ENCODE data around the gene MARCKSL1.

Gene MARCKSL1

GRCh38 chr1:32341186-32341757 lies 5.2 kb upstream of the MARCKSL1 start:
- Histone ChIP-seq H3K4me3 (ENCODE audit: insufficient read depth, low read depth, low read length) (no peak overlapping the region), H3K27me3 (ENCODE audit: control insufficient read depth, insufficient read depth, low read length, poor library complexity, severe bottlenecking) (no peaks in the 10 kb centered on the region), H3K9me3 (ENCODE audit: control insufficient read depth, low read length) (no peaks in the 10 kb centered on the region), H3K36me3 (ENCODE audit: control insufficient read depth, insufficient read depth, low read length) (no peaks in the 10 kb centered on the region), H3K4me1 (ENCODE audit: control insufficient read depth, insufficient read depth, low read length) (peaks cover 26% of the 10 kb centered on the region), H3K27ac (ENCODE audit: insufficient read depth, low read depth, low read length, poor library complexity, severe bottlenecking) (no peak overlapping the region)
- 89 to 92% methylated on average over 11 of the region's 11 CpGs for WGBS, 2 experiments

GRCh38 chr1:32339363-32339978 lies 3.4 kb upstream of the MARCKSL1 start:
- 88 to 93% methylated on average over 5 of the region's 5 CpGs for WGBS, 2 experiments

DNA sequence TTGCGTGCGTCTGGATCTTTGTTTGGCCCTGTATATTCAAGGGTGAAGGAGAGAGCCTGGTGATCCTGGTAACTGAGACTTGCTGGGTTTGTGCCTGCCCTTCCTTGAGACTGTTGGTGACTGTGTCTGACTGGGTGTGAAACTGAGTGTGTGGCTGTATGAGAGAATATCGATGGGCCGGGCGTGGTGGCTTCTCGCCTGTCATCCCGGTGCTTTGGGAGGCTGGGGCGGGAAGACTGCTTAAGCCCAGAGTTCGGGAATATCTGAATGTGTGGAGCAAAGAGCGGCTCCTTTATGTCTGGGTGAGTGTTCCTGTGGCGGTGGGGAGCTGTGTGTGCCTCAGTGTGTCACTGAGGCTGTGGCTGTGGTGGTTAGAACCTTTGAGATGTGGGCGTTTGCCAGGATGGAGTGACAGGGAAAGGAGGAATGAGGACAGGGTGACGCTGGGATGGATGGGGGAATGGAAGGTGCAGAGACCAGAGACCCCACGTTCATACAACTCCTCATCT lies 2.7 kb upstream of the MARCKSL1 start:
- H3K4me3 ChIP-seq (ENCODE audit: insufficient read depth, low read depth, low read length) = no peak overlapping the region
- H3K27me3 ChIP-seq (ENCODE audit: control insufficient read depth, insufficient read depth, low read length, poor library complexity, severe bottlenecking) = no peaks in the 10 kb centered on the region
- H3K27ac ChIP-seq (ENCODE audit: insufficient read depth, low read depth, low read length, poor library complexity, severe bottlenecking) = peak overlapping the region; percentile 74
- WGBS, 2 experiments = 91 to 92% methylated on average over 14 of the region's 14 CpGs
- peaks cover 30% of the 10 kb centered on the region for H3K4me1 ChIP-seq (ENCODE audit: control insufficient read depth, insufficient read depth, low read length)
- H3K36me3 ChIP-seq (ENCODE audit: control insufficient read depth, insufficient read depth, low read length) = peaks cover 11% of the 10 kb centered on the region
- H3K9me3 ChIP-seq (ENCODE audit: control insufficient read depth, low read length) = no peaks in the 10 kb centered on the region

More at GRCh38 chr1:32339363-32339978, 3.4 kb upstream of the MARCKSL1 start:
- peaks cover 3% of the 10 kb centered on the region for H3K36me3 ChIP-seq (ENCODE audit: control insufficient read depth, insufficient read depth, low read length)
- H3K27me3 ChIP-seq (ENCODE audit: control insufficient read depth, insufficient read depth, low read length, poor library complexity, severe bottlenecking) = no peaks in the 10 kb centered on the region
- H3K4me3 ChIP-seq (ENCODE audit: insufficient read depth, low read depth, low read length) = no peak overlapping the region
- H3K9me3 ChIP-seq (ENCODE audit: control insufficient read depth, low read length) = no peaks in the 10 kb centered on the region
- H3K4me1 ChIP-seq (ENCODE audit: control insufficient read depth, insufficient read depth, low read length) = peaks cover 26% of the 10 kb centered on the region
- H3K27ac ChIP-seq (ENCODE audit: insufficient read depth, low read depth, low read length, poor library complexity, severe bottlenecking) = no peak overlapping the region

- WGBS, 2 experiments = 57 to 63% methylated on average over 16 of the region's 16 CpGs
- Histone ChIP-seq H3K4me1 (ENCODE audit: control insufficient read depth, insufficient read depth, low read length) (peaks cover 36% of the 10 kb centered on the region), H3K36me3 (ENCODE audit: control insufficient read depth, insufficient read depth, low read length) (peaks cover 18% of the 10 kb centered on the region), H3K9me3 (ENCODE audit: control insufficient read depth, low read length) (no peaks in the 10 kb centered on the region), H3K4me3 (ENCODE audit: insufficient read depth, low read depth, low read length) (no peak overlapping the region), H3K27me3 (ENCODE audit: control insufficient read depth, insufficient read depth, low read length, poor library complexity, severe bottlenecking) (no peaks in the 10 kb centered on the region), H3K27ac (ENCODE audit: insufficient read depth, low read depth, low read length, poor library complexity, severe bottlenecking) (peak overlapping the region; percentile 74)
Observed at GRCh38 chr1:32337855-32338636, 2.0 kb upstream of the MARCKSL1 start.

GRCh38 chr1:32336963-32337675 lies 1.1 kb upstream of the MARCKSL1 start:
- whole genome bisulfite sequencing, 2 experiments = 74 to 76% methylated on average over 8 of the region's 8 CpGs

DNA sequence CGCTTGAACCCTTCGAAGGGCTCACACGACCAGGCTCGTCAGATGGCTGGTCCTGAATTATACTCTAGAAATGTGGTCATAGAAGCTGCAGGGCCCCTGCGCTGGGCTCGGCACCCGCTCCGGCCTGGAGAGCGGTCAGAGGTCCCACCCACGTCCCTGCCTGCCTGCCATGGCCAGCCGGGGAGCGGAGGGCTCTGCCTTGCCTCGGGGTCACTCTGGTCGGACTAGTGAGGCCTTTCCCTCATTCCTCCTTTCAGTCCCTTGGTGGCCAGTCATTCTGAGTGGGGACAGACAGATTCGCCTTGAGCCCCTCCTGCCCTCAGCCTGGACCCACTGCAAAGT lies 529 bp upstream of the MARCKSL1 start:
- Histone ChIP-seq H3K4me1 (ENCODE audit: control insufficient read depth, insufficient read depth, low read length) (peaks cover 36% of the 10 kb centered on the region), H3K27ac (ENCODE audit: insufficient read depth, low read depth, low read length, poor library complexity, severe bottlenecking) (no peak overlapping the region), H3K9me3 (ENCODE audit: control insufficient read depth, low read length) (no peaks in the 10 kb centered on the region), H3K27me3 (ENCODE audit: control insufficient read depth, insufficient read depth, low read length, poor library complexity, severe bottlenecking) (no peaks in the 10 kb centered on the region), H3K36me3 (ENCODE audit: control insufficient read depth, insufficient read depth, low read length) (peaks cover 26% of the 10 kb centered on the region), H3K4me3 (ENCODE audit: insufficient read depth, low read depth, low read length) (peak overlapping the region; percentile 70)
- WGBS, 2 experiments = 31% methylated on average over 15 of the region's 15 CpGs

More at GRCh38 chr1:32336963-32337675, 1.1 kb upstream of the MARCKSL1 start:
- Histone ChIP-seq H3K27me3 (ENCODE audit: control insufficient read depth, insufficient read depth, low read length, poor library complexity, severe bottlenecking) (no peaks in the 10 kb centered on the region), H3K4me3 (ENCODE audit: insufficient read depth, low read depth, low read length) (no peak overlapping the region), H3K27ac (ENCODE audit: insufficient read depth, low read depth, low read length, poor library complexity, severe bottlenecking) (no peak overlapping the region), H3K36me3 (ENCODE audit: control insufficient read depth, insufficient read depth, low read length) (peaks cover 23% of the 10 kb centered on the region), H3K9me3 (ENCODE audit: control insufficient read depth, low read length) (no peaks in the 10 kb centered on the region), H3K4me1 (ENCODE audit: control insufficient read depth, insufficient read depth, low read length) (peaks cover 36% of the 10 kb centered on the region)

DNA sequence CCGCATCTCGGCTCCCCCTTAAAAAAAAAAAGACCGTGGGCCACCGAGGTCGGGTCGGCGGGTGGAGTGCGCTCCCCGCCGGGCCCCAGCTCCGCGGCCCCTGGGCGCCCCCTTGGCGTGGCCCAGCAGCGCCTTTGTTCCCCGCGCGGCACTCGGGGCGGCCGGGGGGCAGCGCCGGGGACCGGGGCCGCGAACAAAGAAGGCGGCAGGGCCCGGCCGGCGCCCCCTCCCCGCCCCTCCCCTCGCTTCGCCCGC lies 571 bp downstream of the MARCKSL1 start:
- 0% methylated on average over 34 of the region's 34 CpGs for WGBS, 2 experiments
- Histone ChIP-seq H3K9me3 (ENCODE audit: control insufficient read depth, low read length) (no peaks in the 10 kb centered on the region), H3K4me1 (ENCODE audit: control insufficient read depth, insufficient read depth, low read length) (peaks cover 36% of the 10 kb centered on the region), H3K27ac (ENCODE audit: insufficient read depth, low read depth, low read length, poor library complexity, severe bottlenecking) (peak overlapping the region; percentile 93), H3K36me3 (ENCODE audit: control insufficient read depth, insufficient read depth, low read length) (peaks cover 33% of the 10 kb centered on the region), H3K27me3 (ENCODE audit: control insufficient read depth, insufficient read depth, low read length, poor library complexity, severe bottlenecking) (no peaks in the 10 kb centered on the region), H3K4me3 (ENCODE audit: insufficient read depth, low read depth, low read length) (peak overlapping the region; percentile 70)

- Histone ChIP-seq H3K27ac (ENCODE audit: insufficient read depth, low read depth, low read length, poor library complexity, severe bottlenecking) (peak overlapping the region; percentile 93), H3K4me3 (ENCODE audit: insufficient read depth, low read depth, low read length) (peak overlapping the region; percentile 70), H3K27me3 (ENCODE audit: control insufficient read depth, insufficient read depth, low read length, poor library complexity, severe bottlenecking) (no peaks in the 10 kb centered on the region), H3K36me3 (ENCODE audit: control insufficient read depth, insufficient read depth, low read length) (peaks cover 37% of the 10 kb centered on the region), H3K9me3 (ENCODE audit: control insufficient read depth, low read length) (no peaks in the 10 kb centered on the region), H3K4me1 (ENCODE audit: control insufficient read depth, insufficient read depth, low read length) (peaks cover 36% of the 10 kb centered on the region)
- 0 to 1% methylated on average over 46 of the region's 46 CpGs for whole genome bisulfite sequencing, 2 experiments
Observed at GRCh38 chr1:32334864-32335534, 1.0 kb downstream of the MARCKSL1 start.

DNA sequence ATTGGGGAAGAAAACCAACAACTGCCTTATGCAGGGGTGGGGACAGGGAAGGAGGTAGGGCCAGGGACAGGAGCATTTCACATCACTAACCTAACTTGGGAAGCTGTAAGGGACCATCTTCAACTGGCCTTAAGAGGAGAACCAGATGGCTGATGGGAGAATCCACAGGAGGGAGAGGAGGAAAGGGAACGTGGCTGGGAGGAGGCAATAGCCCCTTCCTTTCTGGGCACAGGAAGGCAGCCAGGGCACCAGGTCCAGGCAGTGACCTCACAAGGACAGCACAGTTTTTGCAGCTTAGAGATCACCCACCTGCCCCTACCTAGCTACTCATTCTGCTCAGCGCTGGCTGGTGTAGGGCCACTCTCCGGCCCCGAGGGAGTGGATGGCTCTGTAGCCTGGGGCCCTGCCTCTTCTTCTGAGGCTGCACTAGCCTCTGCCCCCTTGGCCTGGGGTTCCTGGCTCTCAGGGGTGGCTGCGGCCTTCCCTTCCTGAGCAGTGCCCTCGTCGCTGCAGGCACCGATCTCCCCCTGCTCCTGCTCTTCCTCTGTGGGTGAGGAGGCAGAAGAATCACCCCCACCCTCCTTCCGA lies 1.7 kb downstream of the MARCKSL1 start:
- H3K27ac ChIP-seq (ENCODE audit: insufficient read depth, low read depth, low read length, poor library complexity, severe bottlenecking) = peak overlapping the region; percentile 23
- H3K4me1 ChIP-seq (ENCODE audit: control insufficient read depth, insufficient read depth, low read length) = peaks cover 36% of the 10 kb centered on the region
- WGBS, 2 experiments = 30 to 38% methylated on average over 9 of the region's 9 CpGs
- H3K36me3 ChIP-seq (ENCODE audit: control insufficient read depth, insufficient read depth, low read length) = peaks cover 41% of the 10 kb centered on the region
- no peaks in the 10 kb centered on the region for H3K9me3 ChIP-seq (ENCODE audit: control insufficient read depth, low read length)
- H3K4me3 ChIP-seq (ENCODE audit: insufficient read depth, low read depth, low read length) = peak overlapping the region; percentile 70
- no peaks in the 10 kb centered on the region for H3K27me3 ChIP-seq (ENCODE audit: control insufficient read depth, insufficient read depth, low read length, poor library complexity, severe bottlenecking)

Data from ectodermal cell (in vitro differentiated cells).